Heart left ventricle (tissue), 16 donors: ENCODE data around the gene RNF144B. TPM values are rescaled to one million over a fixed set of nuclear protein-coding genes. Genes with fewer than 3 reads are reported as not detected.
"Not testable (repeated sequence)": the region's sequence is repeated elsewhere in the genome, so short reads cannot be mapped to it uniquely, and the experiment has no call there.

ENCODE experiments used
- ATAC-seq, 4 donors: fragments of 200-7000 bp; cut with Tn5 transposase; one replicate each; pipeline ENCODE4 v1.9.1; 2020 to 2022; ENCODE audit warnings: moderate library complexity in 4 of 4, mild to moderate bottlenecking in 3 of 4, moderate number of reproducible peaks in 1 of 4
- DNase-seq, 5 donors: peaks; one replicate each; pipeline ENCODE4 v3.0.0-alpha.2; 2020
- H3K27ac ChIP-seq, 12 donors: fragments of 200-600 bp; sonication (generic) in 4 of 12; one replicate each; pipeline versions ENCODE4 v1.5.0 to v1.8.0; 2016 to 2022; ENCODE audit warnings: mild to moderate bottlenecking in 2 of 12
- H3K27me3 ChIP-seq, 9 donors: fragments of 200-600 bp; sonication (generic) in 2 of 9; one replicate each; pipeline versions ENCODE4 v1.5.1 to v1.8.0; 2016 to 2022; ENCODE audit warnings: mild to moderate bottlenecking in 3 of 9
- H3K36me3 ChIP-seq, 9 donors: fragments of 200-600 bp; sonication (generic) in 2 of 9; one replicate each; pipeline versions ENCODE4 v1.5.0 to v1.8.0; 2018 to 2022; ENCODE audit warnings: mild to moderate bottlenecking in 2 of 9
- H3K4me1 ChIP-seq, 12 donors: fragments of 200-600 bp; sonication (generic) in 4 of 12; one replicate each; pipeline versions ENCODE4 v1.5.0 to v1.8.0; 2016 to 2022; ENCODE audit warnings: mild to moderate bottlenecking in 3 of 12
- H3K4me3 ChIP-seq, 12 donors: fragments of 200-600 bp; sonication (generic) in 4 of 12; one replicate each; pipeline versions ENCODE4 v1.5.0 to v1.8.0; 2017 to 2022; ENCODE audit warnings: mild to moderate bottlenecking in 9 of 12, moderate library complexity in 4 of 12
- H3K9me3 ChIP-seq, 12 donors: fragments of 200-600 bp; sonication (generic) in 4 of 12; one replicate each; pipeline versions ENCODE4 v1.5.0 to v1.8.0; 2016 to 2022; ENCODE audit warnings: mild to moderate bottlenecking in 1 of 12
- POLR2A ChIP-seq, 2 donors: fragments of 450-650 bp; IDR thresholded peaks; one replicate each; pipeline ENCODE4 v1.6.1; 2017; ENCODE audit warnings: antibody characterized with exemption in 2 of 2, mild to moderate bottlenecking in 2 of 2, moderate library complexity in 2 of 2
- WGBS, 4 donors: extraction: QIAGEN DNeasy Blood & Tissue Kit in 2 of 4; methylation state at CpG; one replicate each; pipeline versions ENCODE4 v1.1.5 to v1.1.7; 2013 to 2018; 5-methylcytosine and 5-hydroxymethylcytosine counted together
- intact Hi-C, 10 donors: fragments of 100-400 bp; cut with DNase I; formaldehyde crosslinking; loops; one replicate each; pipeline versions ENCODE4 v1.11.1 to v1.14.2; 2022
- polyA plus RNA-seq, 2 donors: library from polyadenylated mRNA; stranded (reverse); fragments of 200-250 nt; gene quantifications; one replicate each; pipeline ENCODE4 v1.2.3, GENCODE V29; 2013
- total RNA-seq, 9 donors: library from RNA; depleted of rRNA in 2 of 9; stranded (reverse); fragments of >200 nt in 2 of 9; fragmentation: NEBNext Ultra II Directional in 3 of 9; extraction: Animal tissue kit (Norgen Biotek cat#: 25700) in 3 of 9; gene quantifications; one replicate each; pipeline versions ENCODE4 v1.1.0 to v1.2.4, GENCODE V29; 2016 to 2023
- TF ChIP-seq, protein P1 (sequence below), 12 donors: fragments of 200-600 bp; sonication (generic) in 4 of 12; IDR thresholded peaks; one replicate each; pipeline versions ENCODE4 v1.5.0 to v1.8.0; 2018 to 2022; ENCODE audit warnings: antibody characterized with exemption in 12 of 12, mild to moderate bottlenecking in 5 of 12
- donor health status: ischemic (EF 13 %, LVEDD 7.1; RV severe dilation, severe dysfunction).
- donor health status: healthy with polysubstance abuse.
- donor health status: DM: no; HTN: yes; CAD: no.
- donor health status: DM: no; HTN: no; CAD: no.
- donor health status: ischemic (EF 25% LVEDD 6.9; RV normal size, moderate dysfunction).
- donor health status: ischemic (EF 25% LVEDD 5.7; RV mildly dilated, moderate dysfunction).
- donor health status: healthy.
- donor health status: DM: yes; HTN: yes; CAD: no.
- donor health status: ischemic (EF 35%, LVEDD 5.7; RV mildly dilated, moderate dysfunction).
- donor health status: nonischemic (EF 11% LVEDD 7.7; RV severe dilation, severe dysfunction).
- donor health status: DM: yes; HTN: yes; CAD: no.
- donor health status: PGD.
- donor health status: ischemic (EF 29% LVEDD 5.4; RV normal size, mild dysfunction).
- donor health status: nonischemic (EF 23%, LVEDD 6.1; RV moderate dilation, normal function).

The RNF144B gene
- total and polyA plus RNA-seq, 11 donors = 6.1 to 20.7 (median 9.6) TPM

DNA sequence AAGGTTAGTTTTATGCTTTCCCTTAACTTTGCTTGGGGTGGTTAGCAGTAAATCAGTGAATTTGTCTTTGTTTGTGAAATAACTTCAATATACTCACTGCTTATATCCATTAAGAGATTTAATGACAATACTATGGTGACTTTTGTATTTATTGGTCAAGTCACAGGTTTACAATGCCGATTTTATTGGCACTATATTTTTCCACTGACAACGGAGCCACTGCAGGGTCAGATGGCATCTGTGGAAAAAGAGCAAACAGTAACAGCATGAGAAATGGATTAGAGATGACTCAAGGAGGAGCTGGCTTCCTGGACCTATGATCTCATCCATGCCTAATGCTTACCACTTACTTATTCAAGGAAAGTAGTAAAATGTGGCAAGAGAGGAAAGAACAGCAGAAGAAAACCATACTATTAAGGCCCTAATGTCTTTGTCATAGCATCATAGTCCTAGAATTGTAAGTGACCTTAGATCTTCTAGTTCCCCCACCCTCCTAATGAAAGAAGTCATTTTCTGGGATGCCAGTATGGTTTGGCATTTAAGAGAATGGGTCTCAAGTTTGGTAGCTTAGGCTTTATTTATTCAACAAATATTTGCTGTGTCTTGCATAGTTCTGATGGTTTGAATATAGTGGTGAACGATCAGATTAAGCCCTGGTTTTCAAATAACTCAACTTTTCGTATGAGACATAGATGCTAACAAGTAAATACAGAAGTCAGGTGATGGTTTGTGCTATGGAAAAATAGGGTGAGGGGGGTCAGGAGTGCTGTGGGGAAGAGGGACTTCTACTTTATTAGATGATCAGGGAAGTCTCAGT lies 18.5 kb downstream of the RNF144B start:
- peak overlapping the region in 1 of 12 donors; percentile 38 for H3K27ac ChIP-seq
- TF ChIP-seq POLR2A (IDR thresholded peaks at IDR 0.05) = no peak
- TF ChIP-seq, protein P1, sequence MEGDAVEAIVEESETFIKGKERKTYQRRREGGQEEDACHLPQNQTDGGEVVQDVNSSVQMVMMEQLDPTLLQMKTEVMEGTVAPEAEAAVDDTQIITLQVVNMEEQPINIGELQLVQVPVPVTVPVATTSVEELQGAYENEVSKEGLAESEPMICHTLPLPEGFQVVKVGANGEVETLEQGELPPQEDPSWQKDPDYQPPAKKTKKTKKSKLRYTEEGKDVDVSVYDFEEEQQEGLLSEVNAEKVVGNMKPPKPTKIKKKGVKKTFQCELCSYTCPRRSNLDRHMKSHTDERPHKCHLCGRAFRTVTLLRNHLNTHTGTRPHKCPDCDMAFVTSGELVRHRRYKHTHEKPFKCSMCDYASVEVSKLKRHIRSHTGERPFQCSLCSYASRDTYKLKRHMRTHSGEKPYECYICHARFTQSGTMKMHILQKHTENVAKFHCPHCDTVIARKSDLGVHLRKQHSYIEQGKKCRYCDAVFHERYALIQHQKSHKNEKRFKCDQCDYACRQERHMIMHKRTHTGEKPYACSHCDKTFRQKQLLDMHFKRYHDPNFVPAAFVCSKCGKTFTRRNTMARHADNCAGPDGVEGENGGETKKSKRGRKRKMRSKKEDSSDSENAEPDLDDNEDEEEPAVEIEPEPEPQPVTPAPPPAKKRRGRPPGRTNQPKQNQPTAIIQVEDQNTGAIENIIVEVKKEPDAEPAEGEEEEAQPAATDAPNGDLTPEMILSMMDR (IDR thresholded peaks at IDR 0.05) = no peak
- ATAC-seq = no peak
- H3K36me3 ChIP-seq = peaks cover 0 to 32% (median 5%) of the 10 kb centered on the region in 9 donors
- H3K27me3 ChIP-seq = no peaks in the 10 kb centered on the region
- no peak overlapping the region for H3K4me3 ChIP-seq
- no peak for DNase-seq
- H3K4me1 ChIP-seq = peaks cover 0 to 51% (median 2%) of the 10 kb centered on the region in 12 donors
- intact Hi-C loops = no loop called here
- no peaks in the 10 kb centered on the region for H3K9me3 ChIP-seq
- 62 to 76% (median 65%) methylated on average over 4 of the region's 4 CpGs for WGBS, 4 donors

DNA sequence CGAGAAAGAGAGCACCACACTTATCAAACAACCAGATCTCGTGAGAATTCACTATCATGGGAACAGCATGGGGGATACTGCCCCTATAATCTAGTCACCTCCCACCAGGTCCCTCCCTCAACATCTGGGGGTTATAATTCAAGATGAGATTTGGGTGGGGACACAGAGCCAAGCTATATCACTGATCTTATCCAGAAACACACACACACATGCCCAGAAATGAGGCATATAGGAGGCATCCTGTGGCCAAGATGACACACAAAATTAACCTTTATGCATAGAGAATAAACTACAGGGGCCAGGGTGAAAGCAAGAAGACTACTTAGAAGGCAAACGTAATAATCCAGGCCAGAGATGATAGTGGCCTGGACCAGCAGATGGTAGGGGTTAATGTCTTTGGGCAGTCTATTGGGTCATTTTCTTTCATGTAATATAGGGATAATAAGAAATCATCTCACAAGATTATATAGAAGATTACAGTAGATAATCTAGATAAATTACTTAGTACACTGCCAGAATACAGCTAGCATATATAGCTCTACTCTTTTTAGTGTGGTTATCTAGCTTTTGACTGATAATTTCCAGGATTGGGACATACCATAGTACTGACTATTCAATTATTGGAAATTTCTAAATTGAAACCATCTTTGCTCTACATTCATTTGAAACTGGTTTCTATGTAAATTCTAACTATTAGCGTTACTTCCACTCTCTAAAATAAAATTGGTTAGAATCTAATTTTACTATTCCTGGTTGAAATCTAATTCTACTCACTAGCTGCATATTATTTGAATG lies 20.0 kb downstream of the RNF144B start:
- TF ChIP-seq POLR2A (IDR thresholded peaks at IDR 0.05) = no peak
- TF ChIP-seq, protein P1 (IDR thresholded peaks at IDR 0.05) = no peak
- no peaks in the 10 kb centered on the region for H3K27me3 ChIP-seq
- intact Hi-C loops = no loop called here
- peaks cover 0 to 26% (median 0%) of the 10 kb centered on the region in 9 donors for H3K36me3 ChIP-seq
- 90 to 97% (median 94%) methylated on average over 4 of the region's 4 CpGs for WGBS, 4 donors
- ATAC-seq (no peak), DNase-seq (no peak)
- no peak overlapping the region for H3K4me3 ChIP-seq
- no peak overlapping the region for H3K27ac ChIP-seq
- H3K4me1 ChIP-seq = peaks cover 0 to 48% (median 0%) of the 10 kb centered on the region in 12 donors
- H3K9me3 ChIP-seq = no peaks in the 10 kb centered on the region

DNA sequence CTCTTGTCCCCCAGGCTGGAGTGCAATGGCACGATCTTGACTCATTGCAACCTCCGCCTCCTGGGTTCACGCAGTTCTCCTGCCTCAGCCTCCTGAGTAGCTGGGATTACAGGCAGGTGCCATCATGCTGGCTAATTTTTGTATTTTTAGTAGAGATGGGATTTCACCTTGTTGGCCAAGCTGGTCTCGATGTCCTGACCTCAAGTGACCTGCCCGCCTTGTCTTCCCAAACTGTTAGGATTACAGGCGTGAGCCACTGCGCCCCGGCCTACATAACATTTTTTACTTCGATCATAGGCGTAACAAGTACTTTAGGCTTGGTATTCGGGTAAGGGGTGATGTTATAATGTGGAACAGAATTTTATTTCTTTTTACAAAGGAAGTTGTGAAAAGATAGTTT lies 22.5 kb downstream of the RNF144B start:
- ATAC-seq, H3K9me3 ChIP-seq, H3K4me3 ChIP-seq, H3K27ac ChIP-seq, DNase-seq, H3K36me3 ChIP-seq, H3K27me3 ChIP-seq, intact Hi-C loops: not testable (repeated sequence)
- peaks cover 0 to 50% (median 0%) of the 10 kb centered on the region in 12 donors for H3K4me1 ChIP-seq
- 92 to 98% (median 95%) methylated on average over 11 of the region's 11 CpGs for WGBS, 4 donors

DNA sequence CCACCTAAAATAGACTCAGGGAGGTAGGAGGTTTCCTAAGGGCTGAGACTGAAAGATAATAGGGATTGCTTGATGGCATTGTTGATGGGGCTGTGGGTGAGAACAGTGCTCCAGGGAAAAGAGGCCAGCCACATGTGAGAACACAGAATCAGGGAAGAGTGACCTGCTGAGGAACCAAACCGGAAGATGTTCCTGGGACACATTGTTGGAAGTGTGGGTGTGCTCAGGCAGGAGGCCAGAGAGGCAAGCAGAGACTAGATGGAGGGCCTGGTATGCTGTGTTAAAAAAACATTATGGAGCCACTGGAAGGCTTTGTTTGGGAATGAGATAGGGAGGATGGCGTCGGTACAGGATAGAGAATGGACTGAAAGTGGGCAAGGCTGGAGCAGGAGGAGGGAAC lies 23.3 kb downstream of the RNF144B start:
- peak overlapping the region in 1 of 12 donors; percentile 27 for H3K27ac ChIP-seq

More for the DNA sequence above, 23.3 kb downstream of the RNF144B start:
- WGBS, 4 donors = 58 to 69% (median 63%) methylated on average over 3 of the region's 3 CpGs
- intact Hi-C loops = no loop called here
- Histone ChIP-seq H3K4me3 (no peak overlapping the region), H3K27me3 (no peaks in the 10 kb centered on the region), H3K4me1 (peaks cover 0 to 47% (median 0%) of the 10 kb centered on the region in 12 donors), H3K36me3 (peaks cover 0 to 8% (median 0%) of the 10 kb centered on the region in 9 donors), H3K9me3 (no peaks in the 10 kb centered on the region)
- DNase-seq (no peak), ATAC-seq (no peak)
- TF ChIP-seq, protein P1 (IDR thresholded peaks at IDR 0.05) = no peak
- no peak for TF ChIP-seq POLR2A (IDR thresholded peaks at IDR 0.05)
